Measurements from ENCODE around the gene CA9.

- TF ChIP-seq POLR2AphosphoS5 (IDR thresholded peaks at IDR 0.05), result no peak
- TF ChIP-seq CTCF (IDR thresholded peaks at IDR 0.05), result no peak
- no peak for TF ChIP-seq EP300 (IDR thresholded peaks at IDR 0.05; ENCODE audit: low read depth)
- TF ChIP-seq POLR2A (IDR thresholded peaks at IDR 0.05), result no peak
Observed at GRCh38 chr9:35661756-35662350, 11.9 kb upstream of the CA9 start.

Data from transverse colon (tissue), 4 donors.